Gastrocnemius medialis (tissue), 4 donors: Measurements from ENCODE around the gene TBC1D3I.

Experiments used
- POLR2A ChIP-seq, 2 donors: fragments of 450-650 bp; IDR thresholded peaks; one replicate each; pipeline ENCODE4 v1.6.1; 2017; ENCODE audit warnings: antibody characterized with exemption in 2 of 2, mild to moderate bottlenecking in 2 of 2, moderate library complexity in 2 of 2
- TF ChIP-seq, protein P1 (sequence below), 5 experiments: fragments of 450-650 bp in 3 of 5; fragments of 200-600 bp in 2 of 5; sonication (generic) in 2 of 5; IDR thresholded peaks in 4 of 5; conservative IDR thresholded peaks in 1 of 5; 1 replicate in 4 of 5; 2 replicates in 1 of 5; pipeline ENCODE4 v1.5.1; 2016 to 2019; ENCODE audit warnings: antibody characterized with exemption in 5 of 5, mild to moderate bottlenecking in 3 of 5, moderate library complexity in 3 of 5

DNA sequence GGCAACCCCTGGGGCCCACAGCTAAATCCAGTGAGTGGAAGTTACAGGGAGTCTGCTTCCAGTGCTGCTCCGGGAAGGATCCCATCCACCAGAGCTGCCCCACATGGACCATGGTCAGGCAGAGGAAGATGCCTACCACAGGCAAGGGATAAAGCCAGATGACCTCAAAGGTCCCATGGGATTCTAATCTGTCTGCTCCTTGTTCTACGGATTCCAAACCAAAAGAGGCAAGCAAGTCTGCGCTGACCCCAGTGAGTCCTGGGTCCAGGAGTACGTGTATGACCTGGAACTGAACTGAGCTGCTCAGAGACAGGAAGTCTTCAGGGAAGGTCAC lies 52.1 kb downstream of the TBC1D3I start:
- TF ChIP-seq, protein P1, sequence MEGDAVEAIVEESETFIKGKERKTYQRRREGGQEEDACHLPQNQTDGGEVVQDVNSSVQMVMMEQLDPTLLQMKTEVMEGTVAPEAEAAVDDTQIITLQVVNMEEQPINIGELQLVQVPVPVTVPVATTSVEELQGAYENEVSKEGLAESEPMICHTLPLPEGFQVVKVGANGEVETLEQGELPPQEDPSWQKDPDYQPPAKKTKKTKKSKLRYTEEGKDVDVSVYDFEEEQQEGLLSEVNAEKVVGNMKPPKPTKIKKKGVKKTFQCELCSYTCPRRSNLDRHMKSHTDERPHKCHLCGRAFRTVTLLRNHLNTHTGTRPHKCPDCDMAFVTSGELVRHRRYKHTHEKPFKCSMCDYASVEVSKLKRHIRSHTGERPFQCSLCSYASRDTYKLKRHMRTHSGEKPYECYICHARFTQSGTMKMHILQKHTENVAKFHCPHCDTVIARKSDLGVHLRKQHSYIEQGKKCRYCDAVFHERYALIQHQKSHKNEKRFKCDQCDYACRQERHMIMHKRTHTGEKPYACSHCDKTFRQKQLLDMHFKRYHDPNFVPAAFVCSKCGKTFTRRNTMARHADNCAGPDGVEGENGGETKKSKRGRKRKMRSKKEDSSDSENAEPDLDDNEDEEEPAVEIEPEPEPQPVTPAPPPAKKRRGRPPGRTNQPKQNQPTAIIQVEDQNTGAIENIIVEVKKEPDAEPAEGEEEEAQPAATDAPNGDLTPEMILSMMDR (IDR thresholded peaks at IDR 0.05 in 4 of 5, conservative IDR thresholded peaks at IDR 0.05 in 1 of 5), result no peak
- no peak for TF ChIP-seq POLR2A (IDR thresholded peaks at IDR 0.05)
